OCI-LY3 (cell line): ENCODE results near the gene PLCB2.
A peak's percentile ranks its signal among the peaks of the same experiment; 100 is the strongest.

ENCODE experiments used
- H2AFZ ChIP-seq: fragments of 200-600, 300-600 bp; shearing (Covaris generic); 2 replicates; pipeline ENCODE4 v1.6.0; 2014; ENCODE audit warnings: antibody characterized with exemption, low read depth, low read length
- H3K27ac ChIP-seq: fragments of 200-600, 300-600 bp; sonication (generic); 2 replicates; pipeline ENCODE4 v1.5.1; 2014; ENCODE audit warnings: mild to moderate bottlenecking, low read length, moderate library complexity, mixed read lengths
- H3K27me3 ChIP-seq: fragments of 200-600, 300-600 bp; sonication (generic); 2 replicates; pipeline ENCODE4 v1.6.1; 2014; ENCODE audit warnings: low read depth, low read length, mixed read lengths
- H3K36me3 ChIP-seq: fragments of 200-600, 300-600 bp; sonication (generic); replicated peaks from 2 replicates; pipeline ENCODE3; 2014; ENCODE audit warnings: low read depth, low read length, mixed read lengths
- H3K4me1 ChIP-seq: fragments of 300-600, 200-600 bp; sonication (generic); 2 replicates; pipeline ENCODE4 v1.6.1; 2014; ENCODE audit warnings: low read length, mixed read lengths
- H3K4me2 ChIP-seq: fragments of 200-600, 300-600 bp; sonication (generic); 2 replicates; pipeline ENCODE4 v1.6.1; 2014; ENCODE audit warnings: low read length, mixed read lengths
- H3K4me3 ChIP-seq: fragments of 300-600, 200-600 bp; sonication (generic); 2 replicates; pipeline ENCODE4 v1.5.1; 2014; ENCODE audit warnings: antibody characterized with exemption, mild to moderate bottlenecking, low read length, moderate library complexity
- H3K79me2 ChIP-seq: fragments of 300-600, 200-600 bp; shearing (Covaris generic); 2 replicates; pipeline ENCODE4 v1.6.1; 2014; ENCODE audit warnings: mild to moderate bottlenecking, low read length, mixed read lengths
- H3K9ac ChIP-seq: fragments of 300-600, 200-600 bp; shearing (Covaris generic); 2 replicates; pipeline ENCODE4 v1.6.0; 2014; ENCODE audit warnings: mild to moderate bottlenecking, low read length, moderate library complexity
- H3K9me3 ChIP-seq: fragments of 200-600, 300-600 bp; shearing (Covaris generic); 2 replicates; pipeline ENCODE4 v1.6.1; 2014; ENCODE audit warnings: low read length, mixed read lengths; ENCODE audit not compliant: insufficient read depth
- H4K20me1 ChIP-seq: fragments of 200-600, 300-600 bp; sonication (generic); 2 replicates; pipeline ENCODE4 v1.6.1; 2016; ENCODE audit warnings: low read length, mixed read lengths; ENCODE audit not compliant: insufficient read depth
- CTCF ChIP-seq: fragments of 200-600, 300-600 bp; sonication (generic); IDR thresholded peaks from 2 replicates; pipeline ENCODE4 v1.5.1; 2014; ENCODE audit warnings: antibody characterized with exemption, low read length, low read depth
- EZH2phosphoT487 ChIP-seq: fragments of 200-600 bp; shearing (Covaris generic); IDR thresholded peaks from 2 replicates; pipeline ENCODE4 v1.6.1; 2018; ENCODE audit warnings: antibody characterized with exemption, mixed run types, low read depth

PLCB2 gene

GRCh38 chr15:40312370-40313158 is 4.8 kb upstream of the PLCB2 start:
- peaks cover 44% of the 10 kb centered on the region for H3K4me1 ChIP-seq
- no peak overlapping the region for H3K27ac ChIP-seq
- no peaks in the 10 kb centered on the region for H3K79me2 ChIP-seq
- no peaks in the 10 kb centered on the region for H3K9me3 ChIP-seq
- no peak overlapping the region for H3K9ac ChIP-seq
- H2AFZ ChIP-seq = no peak overlapping the region
- no peaks in the 10 kb centered on the region for H3K36me3 ChIP-seq
- H4K20me1 ChIP-seq = no peaks in the 10 kb centered on the region
- H3K4me2 ChIP-seq = no peak overlapping the region
- H3K4me3 ChIP-seq = no peak overlapping the region
- TF ChIP-seq CTCF = no peak
- no peak for TF ChIP-seq EZH2phosphoT487
- peaks cover 36% of the 10 kb centered on the region for H3K27me3 ChIP-seq

- Histone ChIP-seq H3K4me1 (peaks cover 48% of the 10 kb centered on the region), H3K79me2 (no peaks in the 10 kb centered on the region), H2AFZ (no peak overlapping the region), H3K27me3 (peaks cover 35% of the 10 kb centered on the region), H3K36me3 (no peaks in the 10 kb centered on the region), H3K4me3 (no peak overlapping the region), H3K9ac (no peak overlapping the region), H3K9me3 (no peaks in the 10 kb centered on the region), H3K27ac (no peak overlapping the region), H3K4me2 (no peak overlapping the region), H4K20me1 (no peaks in the 10 kb centered on the region)
- TF ChIP-seq CTCF = no peak
- TF ChIP-seq EZH2phosphoT487 = no peak
These were observed 3.3 kb upstream of the PLCB2 start for GRCh38 chr15:40310993-40311392.

- Histone ChIP-seq H4K20me1 (no peaks in the 10 kb centered on the region), H3K4me1 (peaks cover 48% of the 10 kb centered on the region), H3K27me3 (peaks cover 28% of the 10 kb centered on the region), H3K9me3 (no peaks in the 10 kb centered on the region), H3K27ac (no peak overlapping the region), H3K36me3 (no peaks in the 10 kb centered on the region), H3K79me2 (no peaks in the 10 kb centered on the region), H2AFZ (no peak overlapping the region), H3K4me2 (no peak overlapping the region), H3K9ac (no peak overlapping the region), H3K4me3 (no peak overlapping the region)
- no peak for TF ChIP-seq EZH2phosphoT487
- TF ChIP-seq CTCF = peak; percentile 86
These were observed 2.5 kb upstream of the PLCB2 start for GRCh38 chr15:40310001-40310959.

GRCh38 chr15:40309344-40309862 is 1.7 kb upstream of the PLCB2 start:
- peak overlapping the region; percentile 91; the same call in 1 of the 2 replicates for H3K9ac ChIP-seq
- TF ChIP-seq EZH2phosphoT487 (no peak), CTCF (no peak)

More at GRCh38 chr15:40309344-40309862, 1.7 kb upstream of the PLCB2 start:
- H3K27ac ChIP-seq = no peak overlapping the region
- H3K4me3 ChIP-seq = peak overlapping the region; percentile 88
- H2AFZ ChIP-seq = no peak overlapping the region
- H3K4me2 ChIP-seq = peak overlapping the region; percentile 99
- H3K27me3 ChIP-seq = peaks cover 22% of the 10 kb centered on the region
- H3K79me2 ChIP-seq = no peaks in the 10 kb centered on the region
- H4K20me1 ChIP-seq = no peaks in the 10 kb centered on the region
- H3K4me1 ChIP-seq = peaks cover 48% of the 10 kb centered on the region
- H3K9me3 ChIP-seq = no peaks in the 10 kb centered on the region
- no peaks in the 10 kb centered on the region for H3K36me3 ChIP-seq
